Activated CD4-positive, alpha-beta T cell treated with anti-CD3 and anti-CD28 coated beads, Interleukin-2, amount 10 ng/mL, durations not matched to agents 24 days and 14 days (primary cell): ENCODE measurements around the gene GPN2. TPM values are rescaled to one million over a fixed set of nuclear protein-coding genes. Genes with fewer than 3 reads are reported as not detected.

ENCODE experiments used
- DNase-seq: peaks from one replicate; pipeline ENCODE4 v3.0.0; 2022
- H3K27ac Mint-ChIP-seq: one replicate; pipeline ENCODE4 v1.8.0; 2022; ENCODE audit warnings: mild to moderate bottlenecking, mixed read lengths
- H3K27me3 Mint-ChIP-seq: one replicate; pipeline ENCODE4 v1.8.0; 2022; ENCODE audit warnings: mixed read lengths
- H3K36me3 Mint-ChIP-seq: one replicate; pipeline ENCODE4 v1.8.0; 2022; ENCODE audit warnings: low read depth, mild to moderate bottlenecking, mixed read lengths
- H3K4me1 Mint-ChIP-seq: one replicate; pipeline ENCODE4 v1.8.0; 2021; ENCODE audit warnings: mixed read lengths
- H3K4me3 Mint-ChIP-seq: one replicate; pipeline ENCODE4 v1.8.0; 2022; ENCODE audit warnings: mild to moderate bottlenecking, moderate library complexity, mixed read lengths
- H3K9me3 Mint-ChIP-seq: one replicate; pipeline ENCODE4 v1.8.0; 2021; ENCODE audit warnings: mixed read lengths
- intact Hi-C: fragments of 100-400 bp; cut with micrococcal nuclease; formaldehyde crosslinking; loops from one replicate; pipeline ENCODE4 v1.15.1; 2023
- total RNA-seq: library from RNA; stranded (reverse); gene quantifications from 2 replicates; pipeline ENCODE4 v1.2.3, GENCODE V29; 2022

GPN2 gene
- total RNA-seq, 1 donor from 2014 or later: 47.1 TPM

DNA sequence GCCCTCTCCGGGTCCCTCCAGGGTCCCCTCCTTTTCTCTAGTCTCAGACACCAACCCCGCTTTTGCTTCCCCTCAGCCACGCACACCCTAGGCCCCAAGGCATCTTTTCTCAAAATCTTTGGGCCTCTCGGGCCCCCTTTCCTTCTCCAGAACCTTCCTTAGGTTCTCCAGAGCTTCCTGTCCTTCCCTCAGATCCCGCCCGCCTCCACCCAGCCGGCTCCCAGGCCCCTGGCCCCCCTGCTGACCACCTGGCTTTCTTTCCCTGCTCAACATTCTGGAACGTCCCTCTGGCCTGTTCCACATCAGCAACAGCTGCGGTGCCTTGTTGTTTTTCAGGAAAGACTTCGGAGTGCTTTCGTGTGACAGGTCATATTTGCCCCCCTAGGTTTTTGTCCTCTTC is 62.4 kb downstream of the GPN2 start:
- H3K4me1 Mint-ChIP-seq: peaks cover 56% of the 10 kb centered on the region
- H3K27me3 Mint-ChIP-seq: no peaks in the 10 kb centered on the region
- peak overlapping the region; percentile 90 for H3K27ac Mint-ChIP-seq
- H3K9me3 Mint-ChIP-seq: no peaks in the 10 kb centered on the region
- DNase-seq: no peak
- peaks cover 41% of the 10 kb centered on the region for H3K36me3 Mint-ChIP-seq
- H3K4me3 Mint-ChIP-seq: peak overlapping the region; percentile 94
- intact Hi-C loops: loop anchor here (1.0 to 2.0 kb wide), 2 partner anchors 37 to 38 kb away; no protein-coding TSS in a partner anchor

GRCh38 chr1:26827106-26827604 is 62.9 kb downstream of the GPN2 start:
- Mint-ChIP-seq H3K4me1 (peaks cover 51% of the 10 kb centered on the region), H3K27ac (peak overlapping the region; percentile 90), H3K9me3 (no peaks in the 10 kb centered on the region), H3K36me3 (peaks cover 36% of the 10 kb centered on the region), H3K27me3 (no peaks in the 10 kb centered on the region), H3K4me3 (peak overlapping the region; percentile 94)
- intact Hi-C loops: loop anchor here (1.0 to 2.0 kb wide), 2 partner anchors 38 kb away; no protein-coding TSS in a partner anchor
- peak; percentile 64 for DNase-seq

DNA sequence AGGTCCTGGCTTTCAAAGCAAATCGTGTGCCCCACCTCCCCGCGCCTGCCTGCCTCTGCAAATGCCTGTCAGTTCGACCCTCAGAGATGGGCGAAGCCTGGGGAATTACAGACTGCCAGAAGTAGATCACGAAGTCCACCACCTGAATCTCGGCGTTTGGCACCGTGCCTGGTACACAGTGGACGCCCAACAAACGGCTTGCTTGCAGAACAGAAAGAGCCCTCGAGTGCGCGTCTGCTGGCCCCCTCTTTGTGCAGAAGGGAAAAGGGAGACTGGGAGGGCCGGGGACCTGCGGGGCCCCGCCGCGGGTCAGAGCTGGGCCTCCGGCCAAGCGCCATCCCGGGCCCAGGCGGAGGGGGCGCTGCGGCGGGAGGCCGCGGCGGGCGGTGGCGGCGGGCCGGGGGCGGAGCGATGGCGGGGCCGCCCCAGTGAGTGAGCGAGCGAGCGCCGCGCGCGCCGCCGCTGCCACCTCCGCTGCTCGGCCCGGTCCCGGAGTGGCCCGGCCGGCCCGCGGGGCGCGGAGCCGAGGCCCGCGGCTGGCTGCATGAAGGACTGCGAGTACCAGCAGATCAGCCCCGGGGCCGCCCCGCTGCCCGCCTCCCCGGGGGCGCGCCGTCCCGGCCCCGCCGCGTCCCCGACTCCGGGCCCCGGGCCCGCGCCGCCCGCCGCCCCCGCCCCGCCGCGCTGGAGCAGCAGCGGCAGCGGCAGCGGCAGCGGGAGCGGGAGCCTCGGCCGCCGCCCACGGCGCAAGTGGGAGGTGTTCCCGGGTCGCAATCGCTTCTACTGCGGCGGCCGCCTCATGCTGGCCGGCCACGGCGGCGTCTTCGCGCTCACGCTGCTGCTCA is 63.6 kb downstream of the GPN2 start, which contains the start of gene ZDHHC18:
TSS of gene ZDHHC18 (plus strand) at position 428 of the 845 bp plus-strand sequence. CDS start at position 545, 117 bp downstream.
- intact Hi-C loops: loop anchor here (1.0 to 2.0 kb wide), 2 partner anchors 37 to 38 kb away; no protein-coding TSS in a partner anchor
- Mint-ChIP-seq H3K27ac (peak within 1 kb of the TSS; percentile 95), H3K27me3 (no peaks in the 10 kb centered on the region), H3K4me3 (peak within 1 kb of the TSS; percentile 94), H3K9me3 (no peaks in the 10 kb centered on the region), H3K36me3 (peaks cover 32% of the 10 kb centered on the region), H3K4me1 (peaks cover 45% of the 10 kb centered on the region)
- peak; percentile 95 for DNase-seq

Other genes starting within 250 kb of the GPN2 start
- 111 and 117 TPM in 2 replicates for gene ARID1A, start 194.3 kb downstream of the GPN2 start, total RNA-seq
- gene PIGV, start 102.3 kb downstream of the GPN2 start, total RNA-seq: 15.2 and 16.0 TPM in 2 replicates
- gene ZDHHC18, start 63.6 kb downstream of the GPN2 start, total RNA-seq: 75.9 and 77.3 TPM in 2 replicates
- 0.24 and 0.47 TPM in 2 replicates for gene SFN, start 27.1 kb downstream of the GPN2 start, total RNA-seq
- 12.1 and 14.2 TPM in 2 replicates for gene GPATCH3, start 10.2 kb upstream of the GPN2 start, total RNA-seq
- not detected in 2 replicates for gene NR0B2, start 23.7 kb upstream of the GPN2 start, total RNA-seq
- gene NUDC, start 31.5 kb upstream of the GPN2 start, total RNA-seq: 169 and 171 TPM in 2 replicates
- not detected in 2 replicates for gene KDF1, start 70.2 kb upstream of the GPN2 start, total RNA-seq
- gene TRNP1, start 103.4 kb upstream of the GPN2 start, total RNA-seq: 1.3 and 2.2 TPM in 2 replicates
- not detected in 2 replicates for gene TENT5B, start 122.6 kb upstream of the GPN2 start, total RNA-seq